ENCODE data around the gene MAML3.
"Not testable (repeated sequence)": the region's sequence is repeated elsewhere in the genome, so short reads cannot be mapped to it uniquely, and the experiment has no call there.

Gene MAML3

DNA sequence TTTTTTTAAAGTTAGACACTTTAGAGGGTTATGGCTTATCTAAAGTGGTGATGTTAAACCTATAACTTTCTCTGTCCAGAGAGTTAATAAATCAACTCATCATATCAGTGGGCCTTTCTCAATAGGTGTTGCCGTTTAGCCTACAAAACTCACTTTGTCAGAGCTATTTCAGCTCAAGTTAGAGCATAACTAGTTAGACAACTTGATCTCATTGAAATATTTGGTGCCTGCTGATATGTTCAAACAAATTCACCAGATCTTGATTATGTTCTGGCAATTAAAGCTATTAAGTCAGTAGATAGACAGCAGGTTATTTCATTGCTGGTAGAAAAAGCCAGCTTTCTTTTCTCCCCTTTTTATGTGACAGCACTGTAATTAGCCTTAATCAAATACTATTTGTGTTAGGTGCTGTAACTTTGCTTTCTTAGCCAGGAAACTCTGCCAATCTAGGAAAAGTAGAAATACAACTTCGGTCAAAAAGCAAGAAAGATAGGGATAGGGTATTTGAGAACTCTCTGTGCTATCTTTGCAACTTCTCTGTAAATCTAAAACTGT is 191.8 kb downstream of the MAML3 start:
- no peak for DNase-seq (ENCODE audit: low read depth in 2 of 2)

DNA sequence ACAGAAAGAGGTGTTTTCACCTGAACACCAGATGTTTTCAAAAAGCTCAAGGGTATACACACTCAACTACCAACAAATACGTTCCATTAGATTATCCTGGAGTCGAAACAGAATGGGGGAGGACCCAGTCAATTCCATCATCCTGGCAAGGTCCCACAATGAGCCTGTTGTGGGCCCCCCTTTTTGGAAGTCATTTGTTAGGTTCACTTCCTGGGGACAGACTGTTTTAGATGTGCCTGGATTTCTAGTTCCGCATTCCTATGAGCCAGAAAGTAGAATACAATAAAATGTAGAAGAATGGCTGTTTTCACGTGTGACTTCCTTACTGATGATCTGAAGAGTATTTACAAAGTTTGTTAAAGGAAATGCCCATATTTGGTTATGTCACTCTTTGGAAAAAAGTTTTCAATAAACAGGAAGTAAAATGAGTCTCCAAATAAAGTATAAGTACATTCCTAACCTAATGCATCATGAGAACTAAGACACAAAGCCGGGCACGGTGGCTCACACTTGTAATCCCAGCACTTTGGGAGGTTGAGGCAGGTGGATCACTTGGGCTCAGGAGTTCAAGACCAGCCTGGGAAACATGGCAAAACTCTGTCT is 192.5 kb downstream of the MAML3 start:
- no peak for DNase-seq (ENCODE audit: low read depth in 2 of 2)

DNA sequence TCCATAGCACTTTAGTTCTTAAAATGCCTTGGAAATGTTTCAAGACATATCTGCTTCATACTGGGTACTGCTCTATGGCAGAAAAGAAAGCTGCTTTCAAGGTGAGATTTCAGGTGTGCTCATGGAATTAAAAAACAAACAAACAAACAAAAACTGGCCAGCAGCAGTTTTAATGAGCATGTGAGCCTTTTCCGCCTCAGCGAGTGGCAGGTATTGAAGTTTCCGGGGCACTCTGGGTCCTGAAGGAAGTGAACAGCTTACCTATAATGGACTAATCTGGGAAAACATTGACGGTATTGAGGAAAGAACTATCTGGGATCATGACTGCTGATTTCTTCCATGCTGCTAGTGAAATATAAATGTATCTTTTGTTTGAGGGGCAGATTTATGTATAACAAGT is 194.6 kb downstream of the MAML3 start:
- DNase-seq (ENCODE audit: low read depth in 2 of 2): no peak

DNA sequence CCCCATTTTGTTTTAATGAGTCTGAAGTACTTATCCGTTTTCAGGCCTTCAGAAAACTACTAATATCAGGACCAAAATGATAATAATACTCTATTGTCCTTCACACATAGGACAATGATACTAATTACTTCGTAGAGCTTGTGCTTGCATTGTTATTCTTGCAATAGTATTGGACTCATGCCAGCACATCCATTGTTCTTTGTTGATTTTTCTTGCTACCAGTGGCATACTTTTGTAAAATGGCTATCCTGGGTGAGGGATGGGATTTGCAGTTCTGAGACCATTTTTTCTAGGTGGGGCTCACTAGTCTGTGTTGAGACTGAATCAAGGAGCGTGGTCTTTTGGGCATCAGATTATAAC is 195.3 kb downstream of the MAML3 start:
- DNase-seq (ENCODE audit: low read depth in 2 of 2): no peak

DNA sequence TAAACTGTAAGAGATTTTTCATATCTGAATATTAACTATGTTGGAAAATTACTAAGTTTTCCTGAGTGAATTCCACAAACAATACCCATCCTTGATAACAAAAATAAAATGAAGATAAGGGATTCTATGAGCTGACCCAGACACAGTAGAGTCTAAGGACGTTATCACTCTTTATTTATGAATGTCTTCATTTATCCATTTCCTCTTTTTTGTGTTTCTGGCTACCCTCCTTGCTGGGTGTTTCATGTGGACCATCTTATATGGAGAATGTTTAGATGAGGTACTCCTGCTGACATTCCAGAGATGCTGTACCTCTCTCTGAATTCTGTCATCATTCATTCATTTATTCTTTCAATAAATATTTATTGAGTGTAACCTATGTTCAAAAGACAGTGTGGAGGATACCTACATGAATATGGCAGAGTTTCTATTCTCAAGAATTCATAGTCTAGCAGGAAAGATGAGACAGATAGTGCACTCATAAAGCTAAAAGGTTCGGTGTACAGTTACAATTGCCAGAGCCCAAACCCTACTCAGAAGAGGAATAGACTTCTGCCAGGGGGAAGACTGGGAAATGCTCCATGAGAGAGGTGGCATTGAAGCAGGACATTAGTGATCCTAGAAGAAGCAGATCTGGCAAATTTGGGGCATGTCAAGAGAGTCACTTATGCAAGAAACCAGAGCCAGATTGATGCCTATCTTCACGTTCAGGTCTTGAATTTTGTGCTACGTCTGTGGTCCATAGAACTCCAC is 195.8 kb downstream of the MAML3 start:
- DNase-seq (ENCODE audit: low read depth in 2 of 2): no peak

DNA sequence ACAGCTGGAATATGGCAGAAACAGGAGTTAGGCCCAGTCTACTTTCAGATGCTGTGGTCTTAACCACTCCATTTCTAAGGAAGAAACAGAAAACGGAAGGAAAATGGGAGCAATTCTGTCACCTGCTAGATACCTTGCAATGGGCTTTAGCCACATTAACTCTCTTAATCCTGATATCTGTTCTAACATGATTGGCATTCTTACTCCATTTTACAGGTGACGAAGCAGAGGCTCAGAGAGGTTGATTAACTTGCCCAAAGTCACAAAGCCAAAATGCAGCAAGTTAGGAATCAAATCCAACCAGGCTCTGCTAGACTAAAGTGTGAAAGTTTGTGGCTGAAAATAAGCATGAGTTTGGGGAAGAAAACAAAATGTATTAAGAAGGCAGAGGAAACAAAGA is 196.9 kb downstream of the MAML3 start:
- no peak for DNase-seq (ENCODE audit: low read depth in 2 of 2)

DNA sequence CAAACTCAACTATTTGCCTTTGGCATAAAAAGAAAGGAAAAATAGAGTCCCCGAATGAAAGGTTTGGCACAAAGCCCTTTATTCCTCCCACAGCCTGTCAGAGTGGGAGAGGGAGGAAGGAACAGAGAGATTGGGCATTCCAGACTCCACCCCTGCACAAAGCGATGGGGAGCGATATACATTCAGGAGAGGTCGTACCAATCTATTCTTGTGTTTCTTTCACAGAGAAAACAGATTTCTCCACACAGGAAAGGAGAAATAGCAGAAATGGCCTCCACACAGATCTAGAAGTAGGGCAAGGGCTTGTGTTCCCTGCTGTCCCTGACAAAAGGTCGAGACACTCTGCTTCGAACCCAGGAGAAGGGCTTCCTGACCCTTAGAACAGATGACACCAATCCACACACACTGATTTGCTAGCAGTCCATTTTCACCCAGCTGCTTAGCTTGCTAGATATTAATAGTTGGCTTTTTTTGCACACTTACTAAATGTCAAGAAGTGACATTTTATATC is 197.4 kb downstream of the MAML3 start:
- DNase-seq (ENCODE audit: low read depth in 2 of 2): no peak

DNA sequence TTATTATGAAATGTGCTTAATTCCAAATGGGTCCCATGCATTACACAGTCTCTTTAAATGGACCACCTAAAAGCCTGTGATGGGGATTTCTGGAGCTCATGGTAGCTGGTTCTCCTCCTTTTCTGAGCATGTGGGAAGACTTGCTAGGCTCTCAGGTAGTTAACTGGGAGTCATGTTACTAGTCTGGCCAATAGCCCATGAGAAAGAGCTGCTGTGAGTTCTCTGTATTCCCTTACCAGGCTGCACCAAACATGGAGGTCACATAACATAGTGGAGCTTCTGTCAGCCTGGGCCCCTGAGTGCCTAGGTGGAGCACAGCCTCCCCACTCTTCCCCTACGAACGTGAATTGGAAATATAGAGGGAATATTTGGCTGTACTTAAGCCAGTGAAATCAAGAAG is 198.4 kb downstream of the MAML3 start:
- no peak for DNase-seq (ENCODE audit: low read depth in 2 of 2)

DNA sequence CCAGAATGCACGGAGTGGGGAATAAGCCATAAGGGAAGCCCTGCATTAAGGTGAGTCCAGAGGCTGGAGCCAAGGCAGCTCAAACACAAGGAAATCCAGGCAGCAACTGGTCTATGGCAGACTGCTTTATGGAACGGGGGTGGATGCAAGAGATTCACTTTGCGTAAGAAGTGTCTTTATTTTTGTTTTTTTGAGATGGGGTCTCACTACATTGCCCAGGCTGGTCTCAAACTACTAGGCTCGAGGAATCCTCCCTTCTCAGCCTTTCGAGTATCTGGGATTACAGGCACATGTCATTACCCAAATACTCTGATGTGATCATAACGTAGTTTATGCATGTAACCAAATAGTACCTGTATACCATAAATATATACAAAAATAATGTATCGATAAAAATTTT is 199.5 kb downstream of the MAML3 start:
- no peak for DNase-seq (ENCODE audit: low read depth in 2 of 2)

DNA sequence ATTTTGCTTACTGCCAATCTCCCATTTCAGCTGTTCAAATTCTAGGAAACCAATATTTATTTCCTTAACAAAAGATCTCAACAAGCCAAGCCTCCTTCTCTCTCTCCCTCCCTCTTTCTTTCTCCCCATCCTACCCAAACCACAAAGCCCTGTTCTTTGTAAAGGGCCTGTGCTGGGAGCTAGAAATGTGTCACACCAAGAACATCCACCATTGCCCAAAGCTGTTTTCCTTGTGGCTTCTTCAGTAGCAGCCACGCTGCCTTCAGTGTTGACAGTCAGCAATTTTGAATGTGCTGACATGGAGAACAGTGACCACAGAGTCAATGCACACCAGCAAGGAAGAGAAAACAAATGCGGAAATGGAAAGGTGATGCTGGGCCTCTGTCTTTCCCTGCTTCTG is 203.0 kb downstream of the MAML3 start:
- no peak for DNase-seq (ENCODE audit: low read depth in 2 of 2)

DNA sequence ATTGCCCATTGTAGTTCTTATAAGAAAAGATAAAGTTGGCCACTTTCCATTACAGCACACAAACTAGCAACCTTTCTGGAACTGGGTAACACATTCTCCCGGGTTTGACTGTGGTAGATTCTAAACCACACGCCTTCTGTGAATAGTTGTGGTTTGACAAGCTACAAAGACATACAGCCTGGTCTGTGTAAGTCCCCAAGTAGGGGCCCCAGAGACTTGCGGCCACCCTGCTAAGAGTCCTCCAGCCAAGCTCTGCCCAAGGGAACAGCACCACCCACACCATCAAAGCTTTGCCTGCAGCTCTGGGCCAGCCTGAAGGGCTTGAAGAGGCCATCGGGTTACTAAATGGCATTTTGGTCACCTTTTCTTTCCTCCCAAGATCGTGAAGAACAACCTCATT is 203.4 kb downstream of the MAML3 start:
- no peak for DNase-seq (ENCODE audit: low read depth in 2 of 2)

DNA sequence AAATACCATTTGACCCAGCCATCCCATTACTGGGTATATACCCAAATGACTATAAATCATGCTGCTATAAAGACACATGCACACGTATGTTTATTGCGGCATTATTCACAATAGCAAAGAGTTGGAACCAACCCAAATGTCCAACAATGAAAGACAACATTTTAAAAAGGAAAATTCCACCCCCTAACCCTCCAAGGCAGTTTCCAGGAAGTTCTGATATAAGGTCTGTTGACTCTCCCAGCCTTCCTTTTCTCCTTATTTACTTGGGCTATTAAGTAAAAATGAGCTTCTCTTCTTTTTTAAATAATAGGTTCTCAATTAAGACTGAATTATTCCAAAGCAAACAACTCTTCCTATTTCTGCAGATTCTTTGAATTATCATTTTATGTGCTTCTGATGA is 209.1 kb downstream of the MAML3 start:
- DNase-seq (ENCODE audit: low read depth in 2 of 2): not testable (repeated sequence)

DNA sequence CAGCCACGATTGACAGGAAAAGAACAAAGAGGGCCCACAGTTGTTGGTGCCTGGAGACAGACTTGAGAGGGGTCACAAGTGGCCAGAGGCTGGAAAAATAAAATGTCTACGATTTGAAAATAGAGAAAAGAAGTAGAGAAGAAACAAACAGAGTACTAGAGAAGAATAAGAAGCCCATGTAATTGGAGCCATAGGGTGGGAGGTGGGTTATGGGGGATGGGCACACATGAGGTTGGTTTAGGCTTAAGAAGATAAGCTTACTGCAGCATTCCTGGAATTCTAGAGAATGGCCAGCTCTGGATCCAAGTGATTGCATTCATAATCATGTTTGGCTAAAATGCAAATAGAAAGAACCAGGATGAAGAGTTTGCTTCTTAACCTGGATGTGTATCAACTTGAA is 210.7 kb downstream of the MAML3 start:
- no peak for DNase-seq (ENCODE audit: low read depth in 2 of 2)

DNA sequence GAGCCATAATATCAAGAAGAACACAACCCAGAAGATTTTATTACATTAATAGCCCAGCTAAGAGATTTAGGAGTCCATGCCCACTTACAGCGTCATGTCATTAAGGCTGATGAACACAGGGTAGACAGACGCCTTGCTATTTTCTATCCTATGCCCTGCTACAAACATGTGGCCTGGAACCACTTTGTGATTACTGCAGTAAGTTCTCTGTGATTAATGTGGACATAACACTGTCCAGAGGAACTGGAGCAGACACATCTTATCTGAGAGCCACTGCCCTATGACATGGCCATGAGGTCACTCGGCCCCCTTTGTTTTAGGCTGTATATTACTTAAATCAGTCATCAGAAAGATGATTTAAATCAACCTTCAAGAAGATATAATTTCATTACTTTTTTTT is 211.7 kb downstream of the MAML3 start:
- no peak for DNase-seq (ENCODE audit: low read depth in 2 of 2)

DNA sequence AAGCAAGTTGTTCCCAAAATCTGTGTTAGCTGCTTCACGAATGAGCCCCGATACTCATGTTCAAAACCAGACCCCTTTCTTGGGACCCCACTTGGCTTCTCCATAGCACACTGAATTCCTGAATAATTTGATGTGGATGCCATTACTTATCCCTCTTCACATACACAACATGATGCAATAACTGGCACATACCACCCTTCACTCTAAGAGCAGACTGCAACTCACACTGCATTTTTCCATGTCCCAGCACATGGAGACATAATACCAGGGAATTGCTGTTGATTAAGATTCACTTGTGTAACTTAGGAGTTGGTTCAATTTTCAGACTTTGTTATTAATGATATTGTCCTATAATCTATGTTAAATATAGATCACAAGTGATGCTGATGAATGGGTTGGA is 213.4 kb downstream of the MAML3 start:
- no peak for DNase-seq (ENCODE audit: low read depth in 2 of 2)

DNA sequence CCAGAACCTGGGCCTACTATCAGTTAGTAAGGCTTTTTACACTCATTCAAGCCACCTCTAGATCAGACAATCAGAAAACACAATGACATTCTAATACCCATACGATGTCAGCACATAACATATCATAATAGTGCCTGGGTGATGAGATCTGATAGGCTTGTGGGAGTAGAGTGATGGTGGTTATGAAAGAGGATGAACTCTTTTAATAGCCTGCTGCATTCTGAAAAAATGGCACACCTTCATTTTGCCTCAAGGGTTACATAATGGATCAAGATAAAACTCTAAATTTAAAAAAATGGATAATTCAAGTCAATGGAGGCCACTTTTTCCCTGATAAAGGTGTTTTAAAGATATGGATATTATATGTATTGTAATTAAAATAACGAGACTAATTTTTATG is 215.6 kb downstream of the MAML3 start:
- DNase-seq (ENCODE audit: low read depth in 2 of 2): no peak

DNA sequence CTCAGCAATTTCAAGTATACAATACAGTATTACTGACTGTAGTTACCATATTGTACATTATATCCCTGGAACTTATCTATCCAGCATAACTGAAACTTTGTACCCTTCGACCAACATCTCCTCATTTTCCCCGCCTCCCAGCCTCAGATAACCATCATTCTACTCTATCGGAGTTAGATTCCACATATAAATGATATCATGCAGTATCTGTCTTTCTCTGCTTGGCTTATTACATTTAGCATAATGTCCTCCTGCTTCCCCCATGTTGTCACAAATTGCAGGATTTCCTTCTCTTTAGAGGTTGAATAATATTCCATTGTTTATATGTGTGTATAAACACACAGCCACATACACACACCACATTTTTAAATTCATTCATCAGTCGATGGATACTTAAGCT is 218.1 kb downstream of the MAML3 start:
- no peak for DNase-seq (ENCODE audit: low read depth in 2 of 2)

DNA sequence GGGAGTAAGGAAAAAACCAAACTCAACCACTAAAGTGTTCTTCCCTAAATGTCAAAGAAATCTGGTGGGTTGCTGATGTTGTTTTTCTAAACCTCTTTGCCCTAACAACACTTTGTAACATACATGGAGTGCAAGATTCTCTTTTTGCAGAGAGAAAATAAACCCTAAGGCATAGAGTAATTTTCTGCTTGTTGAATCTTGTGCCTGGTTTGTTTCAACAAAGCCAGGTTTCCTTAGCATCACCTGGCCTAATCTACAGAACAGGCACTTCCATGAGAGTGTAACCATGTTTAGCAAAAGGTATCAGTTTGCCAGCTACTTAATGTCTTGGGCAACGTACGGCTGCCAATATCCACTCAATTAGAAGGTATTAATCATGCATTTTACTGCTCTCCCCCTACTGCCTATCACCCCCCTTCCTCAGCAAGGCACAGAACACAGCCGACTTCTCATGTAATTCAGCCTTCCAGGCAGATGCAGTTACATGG is 219.2 kb downstream of the MAML3 start:
- DNase-seq (ENCODE audit: low read depth in 2 of 2): no peak

DNA sequence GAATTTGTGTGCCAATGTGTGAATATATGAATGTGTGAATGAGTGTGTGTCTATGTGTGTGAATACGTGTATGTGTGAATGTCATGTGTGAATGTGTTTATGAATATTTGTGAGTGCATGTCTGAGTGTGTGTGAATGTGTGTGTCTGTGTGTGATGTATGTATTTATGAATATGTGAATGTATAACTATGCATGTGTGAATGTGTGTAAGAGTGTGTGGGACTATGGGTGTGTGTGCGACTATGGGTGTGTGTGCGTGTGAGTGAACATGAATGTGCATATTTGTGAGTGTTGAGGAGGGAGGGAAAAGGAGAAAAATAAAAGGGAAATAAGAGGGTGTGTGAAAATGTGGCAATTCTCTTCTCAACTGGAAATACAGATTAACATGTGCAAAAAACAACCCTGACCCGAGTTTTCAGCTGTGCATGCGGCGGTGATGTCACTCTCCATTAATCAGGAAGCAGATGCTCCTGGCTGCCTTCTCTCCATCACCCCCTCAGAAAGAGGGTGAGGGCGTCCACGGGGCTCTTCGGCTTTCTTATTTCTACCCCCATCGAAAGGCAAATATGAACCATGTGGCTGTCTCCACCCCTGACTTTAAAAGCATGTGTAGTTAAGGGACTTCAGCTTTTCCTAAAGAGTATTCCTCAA is 219.8 kb downstream of the MAML3 start:
- DNase-seq (ENCODE audit: low read depth in 2 of 2): no peak

DNA sequence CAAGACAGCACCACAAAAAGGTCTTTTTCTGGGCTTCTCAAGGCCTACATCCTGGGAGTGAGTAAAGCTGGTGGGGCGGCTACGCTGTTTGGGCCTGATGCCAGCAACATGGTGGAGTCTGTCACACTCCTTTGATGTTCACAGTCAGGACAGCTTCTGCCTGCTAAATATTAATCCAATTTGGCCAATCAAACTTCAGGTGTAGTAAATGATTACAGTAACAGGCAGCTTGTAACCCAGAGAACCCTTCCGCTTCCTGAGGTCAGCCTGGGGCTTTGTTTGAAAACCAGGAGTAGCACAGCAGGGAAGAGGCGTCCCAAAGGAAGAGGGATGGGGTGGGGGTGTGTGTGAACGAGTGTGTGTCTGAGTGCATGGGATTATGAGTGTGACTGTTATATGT is 220.4 kb downstream of the MAML3 start:
- DNase-seq (ENCODE audit: low read depth in 2 of 2): no peak

DNA sequence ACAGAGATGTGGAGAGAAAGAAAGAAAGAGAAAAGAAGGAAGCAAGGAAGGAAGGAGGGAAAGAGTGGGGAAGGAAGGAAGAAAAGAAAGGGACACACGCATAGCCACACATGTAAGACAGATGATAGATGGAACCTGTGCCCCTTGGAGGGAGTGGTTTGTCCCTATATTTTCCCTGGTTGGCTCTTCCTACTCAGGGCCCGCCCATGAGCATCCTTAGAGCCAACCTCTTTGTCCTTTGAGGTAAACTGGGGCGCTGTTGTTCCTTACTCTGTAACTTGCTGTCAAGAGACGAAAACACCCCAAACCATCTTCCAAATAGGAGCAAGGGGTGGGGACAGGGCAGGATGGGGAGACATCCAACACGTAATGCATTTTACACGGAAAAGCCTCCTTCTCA is 220.9 kb downstream of the MAML3 start:
- no peak for DNase-seq (ENCODE audit: low read depth in 2 of 2)

DNA sequence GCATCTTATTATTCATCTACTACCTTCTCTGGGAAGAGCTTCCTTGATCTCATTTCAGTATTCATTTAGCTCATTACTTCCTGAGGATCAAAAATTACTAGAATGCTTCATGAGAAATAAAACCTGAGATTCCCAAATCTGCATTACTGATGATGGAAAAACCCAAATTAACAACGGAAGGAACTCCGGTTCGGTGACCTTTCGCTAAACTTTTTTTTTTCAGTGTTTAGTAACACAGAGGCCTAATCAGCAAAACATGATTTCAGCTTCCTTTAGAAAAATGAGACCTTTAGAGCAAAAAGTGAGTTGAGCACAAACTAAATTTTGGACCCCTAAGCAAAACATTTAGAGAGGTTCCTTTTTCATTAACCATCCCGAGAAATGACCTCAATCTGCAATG is 229.2 kb downstream of the MAML3 start:
- DNase-seq (ENCODE audit: low read depth in 2 of 2): no peak

All from stimulated activated CD4-positive, alpha-beta T cell treated with anti-CD3 and anti-CD28 coated beads, Interleukin-1b, Interleukin-23, amount 100 ng/mL, for 1 hour (primary cell).